OCI-M1 (cell line): ENCODE measurements around the gene MED28.

Experiments
- DNase-seq: peaks from one replicate; lab custom pipeline; 2025; lab: John Stamatoyannopoulos, UW

The MED28 gene

DNA sequence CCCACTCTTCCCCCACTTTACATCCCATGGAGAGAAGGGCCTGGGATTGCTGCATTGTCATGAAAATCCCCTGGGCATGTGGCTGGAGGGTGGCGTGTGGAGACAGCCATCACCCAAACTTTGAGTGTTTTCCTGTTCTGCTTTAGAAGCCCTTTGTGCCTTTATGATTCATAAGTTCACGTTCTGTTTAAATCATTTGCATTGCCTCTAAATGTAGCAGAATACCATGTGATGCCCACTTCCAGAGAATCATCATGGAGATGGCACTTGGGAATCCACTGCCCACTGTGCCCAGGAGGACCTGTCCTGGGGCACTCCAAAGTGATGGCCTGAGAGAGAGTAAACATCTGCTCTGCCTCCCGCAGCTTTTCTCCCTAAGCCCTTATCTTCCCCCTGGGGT, 52.8 kb downstream of the MED28 start:
- DNase-seq, result no peak

DNA sequence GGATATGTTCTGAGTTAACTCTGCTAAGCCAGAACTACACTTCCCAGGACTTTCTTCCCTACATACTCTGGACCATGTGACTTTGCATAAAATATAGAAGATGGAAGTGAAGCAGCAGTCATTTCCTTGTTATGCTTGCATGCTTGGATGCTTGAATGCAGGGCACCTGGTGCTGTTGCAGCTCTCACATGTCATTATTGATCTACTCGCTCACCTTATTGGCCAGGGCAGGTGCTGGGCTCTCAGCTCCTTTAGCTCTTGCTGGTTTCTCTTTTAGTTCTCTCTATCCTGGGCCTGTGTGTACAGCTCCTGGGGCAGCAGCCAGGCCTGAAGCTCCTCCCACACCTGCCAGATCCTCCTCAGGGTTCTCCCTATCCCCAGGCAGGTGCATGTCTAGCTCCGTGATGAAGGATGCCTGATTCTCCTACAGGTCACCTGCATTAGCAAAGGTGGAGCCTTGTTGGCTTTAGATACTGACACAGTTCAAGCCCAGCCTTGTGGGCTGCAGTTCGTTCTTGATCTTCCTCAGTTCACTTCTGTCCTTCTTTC, 53.3 kb downstream of the MED28 start:
- no peak for DNase-seq

DNA sequence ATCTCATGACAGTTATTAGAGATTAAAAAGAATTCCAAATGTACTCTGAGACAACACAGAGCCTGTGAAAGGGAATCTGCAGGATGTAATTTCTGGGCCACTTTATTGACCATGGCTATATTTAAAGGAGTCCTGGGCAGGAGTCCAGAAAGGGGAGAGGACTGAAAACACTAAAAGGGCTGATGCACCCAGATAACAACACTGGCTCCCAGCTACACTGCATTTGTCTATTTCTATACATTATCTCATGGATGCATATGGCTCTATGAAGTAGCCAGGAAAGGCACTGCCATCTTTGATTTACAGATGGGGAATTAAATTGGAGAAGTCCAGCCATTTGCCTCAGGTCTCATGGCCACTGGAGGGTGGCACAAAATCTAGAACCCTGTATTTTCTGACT, 56.0 kb downstream of the MED28 start:
- peak; percentile 72 for DNase-seq

DNA sequence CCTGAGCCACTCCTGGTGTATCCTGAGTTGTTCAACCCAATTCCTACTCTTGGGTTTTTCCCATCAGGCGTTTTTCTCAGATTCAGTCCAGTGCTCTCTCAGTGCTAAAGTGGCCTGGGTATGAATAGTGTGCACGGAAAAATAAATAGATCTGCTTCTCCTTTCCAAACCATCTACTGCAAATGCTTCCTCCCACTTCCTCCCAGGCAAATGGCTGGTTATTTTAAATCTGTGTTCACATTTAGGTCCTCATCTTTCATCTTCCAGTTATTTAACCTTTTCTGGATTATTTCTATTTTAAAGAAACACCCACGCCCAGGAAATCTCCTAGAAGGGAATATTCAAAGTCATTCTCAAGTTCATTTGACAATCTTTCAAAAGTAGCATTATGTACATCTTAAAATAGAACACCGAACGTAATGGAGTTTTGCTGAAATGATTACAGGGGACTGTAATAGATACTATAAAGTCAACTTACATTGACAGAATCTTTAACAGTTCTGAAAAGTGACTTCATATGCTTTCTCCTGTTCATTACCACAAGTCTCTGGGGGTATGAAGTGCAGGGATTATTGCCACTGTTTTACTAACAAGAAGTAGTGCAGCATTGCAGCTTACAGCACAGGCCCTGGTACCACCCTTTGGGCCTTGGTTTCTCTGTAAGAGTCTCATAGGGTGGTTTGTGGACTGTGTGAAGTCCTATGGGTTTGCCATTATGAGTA, 66.3 kb downstream of the MED28 start:
- DNase-seq, result no peak

DNA sequence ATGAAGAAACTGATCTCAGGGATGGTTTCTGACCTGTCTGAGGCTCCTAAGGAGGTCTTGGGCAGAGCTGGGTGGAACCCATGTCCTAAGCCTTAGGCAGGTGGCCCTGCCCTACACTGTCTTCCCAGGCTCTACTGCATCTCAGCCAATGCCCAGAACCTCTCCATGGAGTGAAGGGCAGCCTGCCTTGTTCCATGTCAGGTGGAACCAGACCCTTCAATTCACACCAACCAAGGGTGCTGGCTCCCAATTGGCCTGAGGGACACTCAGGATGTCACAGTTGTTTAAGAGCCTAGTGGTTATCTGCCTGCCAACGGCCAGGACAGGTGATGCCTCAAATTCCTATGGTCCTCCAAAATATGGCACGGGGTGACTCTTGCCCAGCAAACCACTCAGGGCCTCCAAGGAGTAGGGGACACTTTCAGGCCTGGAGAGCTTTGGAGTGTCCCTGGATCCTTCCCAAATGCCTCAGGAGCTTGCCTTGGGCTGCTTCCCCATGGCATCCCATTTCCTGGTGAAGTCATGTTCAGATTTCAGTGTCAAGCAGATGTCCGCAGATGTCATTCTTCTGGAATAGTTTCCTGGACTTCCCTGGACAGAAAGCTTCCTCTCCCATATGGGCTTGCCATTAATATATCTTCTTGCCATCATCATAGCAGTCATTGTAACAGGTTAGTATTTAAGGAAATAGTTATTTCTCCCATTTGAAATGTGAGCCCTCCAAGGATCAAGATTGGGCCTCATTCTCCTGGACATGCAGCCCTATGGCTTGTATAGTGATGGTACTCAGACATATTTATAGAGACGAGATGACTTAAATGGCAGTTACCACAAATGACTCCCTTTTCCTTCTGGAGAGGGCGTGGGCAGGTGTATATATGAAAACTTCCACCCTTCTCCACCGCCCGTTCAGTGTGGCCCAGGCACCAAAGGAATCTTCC, 67.1 kb downstream of the MED28 start:
- no peak for DNase-seq

DNA sequence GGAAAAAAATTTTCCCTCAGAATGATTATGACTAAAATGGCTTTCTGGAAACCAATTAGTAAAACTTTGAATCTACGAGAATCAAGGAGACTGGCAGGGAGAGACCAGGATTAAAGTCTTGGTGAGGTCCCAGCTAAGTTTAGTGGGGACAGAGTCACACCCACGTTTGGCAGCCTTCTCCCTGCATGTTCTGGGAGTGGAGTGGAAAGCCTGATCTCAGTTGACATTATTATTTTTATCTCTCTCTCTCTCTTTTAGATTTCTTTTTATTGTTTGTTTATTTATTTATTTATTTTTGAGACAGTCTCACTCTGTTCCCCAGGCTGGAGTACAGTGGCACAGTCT, 67.8 kb downstream of the MED28 start:
- no peak for DNase-seq
